ENCODE measurements around the gene PITHD1.
A peak's percentile ranks its signal among the peaks of the same experiment; 100 is the strongest.
"Not testable (repeated sequence)": the region's sequence is repeated elsewhere in the genome, so short reads cannot be mapped to it uniquely, and the experiment has no call there.

The PITHD1 gene

DNA sequence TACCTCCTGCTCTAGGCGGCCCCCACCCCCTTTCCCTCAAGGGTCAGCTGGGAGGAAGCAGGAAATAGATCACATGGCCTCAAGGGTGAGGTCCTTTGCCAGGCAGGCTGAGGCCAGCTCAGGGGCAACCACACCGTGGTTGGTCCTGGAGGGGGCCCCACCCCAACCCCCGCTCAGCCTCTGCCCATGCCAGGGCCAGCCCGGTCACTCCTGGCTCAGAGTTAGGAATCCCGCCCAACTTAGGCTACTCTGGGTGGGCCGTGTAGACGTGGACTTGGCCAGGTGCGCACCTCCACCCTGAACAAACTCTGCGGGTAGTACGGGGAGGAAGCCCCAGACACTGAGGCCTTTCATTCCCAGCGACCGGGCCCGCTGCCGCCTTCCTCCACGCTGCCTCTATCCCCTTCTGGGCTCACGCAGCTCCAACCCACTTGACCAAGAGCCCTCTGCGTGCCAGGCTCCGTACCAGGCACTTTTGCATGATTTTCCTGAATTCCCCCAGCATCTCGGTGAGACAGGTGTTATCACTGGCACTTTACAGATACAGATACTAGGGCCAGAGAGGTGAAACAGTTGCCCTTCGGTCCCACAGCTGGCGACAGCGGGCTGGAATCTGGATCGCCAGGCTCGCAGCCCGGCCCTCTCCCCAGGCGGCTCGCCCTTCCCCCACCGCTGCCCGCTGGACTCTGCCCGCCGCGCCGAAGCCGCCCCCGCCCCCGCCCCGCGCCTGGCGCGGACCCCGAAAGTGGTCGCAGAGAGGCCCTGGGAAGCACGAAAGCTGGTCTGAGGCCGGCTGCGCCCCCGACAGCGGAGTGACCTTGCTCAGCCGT, 21.6 kb downstream of the PITHD1 start:
- H3K27ac Mint-ChIP-seq, result peak overlapping the region; percentile 63 to 96 (median 92)
- peaks cover 3% of the 10 kb centered on the region for H3K27me3 Mint-ChIP-seq (ENCODE audit: low read depth)
- TF ChIP-seq, protein P1, sequence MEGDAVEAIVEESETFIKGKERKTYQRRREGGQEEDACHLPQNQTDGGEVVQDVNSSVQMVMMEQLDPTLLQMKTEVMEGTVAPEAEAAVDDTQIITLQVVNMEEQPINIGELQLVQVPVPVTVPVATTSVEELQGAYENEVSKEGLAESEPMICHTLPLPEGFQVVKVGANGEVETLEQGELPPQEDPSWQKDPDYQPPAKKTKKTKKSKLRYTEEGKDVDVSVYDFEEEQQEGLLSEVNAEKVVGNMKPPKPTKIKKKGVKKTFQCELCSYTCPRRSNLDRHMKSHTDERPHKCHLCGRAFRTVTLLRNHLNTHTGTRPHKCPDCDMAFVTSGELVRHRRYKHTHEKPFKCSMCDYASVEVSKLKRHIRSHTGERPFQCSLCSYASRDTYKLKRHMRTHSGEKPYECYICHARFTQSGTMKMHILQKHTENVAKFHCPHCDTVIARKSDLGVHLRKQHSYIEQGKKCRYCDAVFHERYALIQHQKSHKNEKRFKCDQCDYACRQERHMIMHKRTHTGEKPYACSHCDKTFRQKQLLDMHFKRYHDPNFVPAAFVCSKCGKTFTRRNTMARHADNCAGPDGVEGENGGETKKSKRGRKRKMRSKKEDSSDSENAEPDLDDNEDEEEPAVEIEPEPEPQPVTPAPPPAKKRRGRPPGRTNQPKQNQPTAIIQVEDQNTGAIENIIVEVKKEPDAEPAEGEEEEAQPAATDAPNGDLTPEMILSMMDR (IDR thresholded peaks at IDR 0.05; ENCODE audit: unreplicated experiment in 3 of 3), result no peak
- H3K9me3 Mint-ChIP-seq, result no peaks in the 10 kb centered on the region
- peak overlapping the region; percentile 90 to 94 (median 92) for H3K4me3 Mint-ChIP-seq
- peaks cover 20% of the 10 kb centered on the region for H3K36me3 Mint-ChIP-seq (ENCODE audit: low read depth)
- peaks cover 10% of the 10 kb centered on the region for H3K4me1 Mint-ChIP-seq

DNA sequence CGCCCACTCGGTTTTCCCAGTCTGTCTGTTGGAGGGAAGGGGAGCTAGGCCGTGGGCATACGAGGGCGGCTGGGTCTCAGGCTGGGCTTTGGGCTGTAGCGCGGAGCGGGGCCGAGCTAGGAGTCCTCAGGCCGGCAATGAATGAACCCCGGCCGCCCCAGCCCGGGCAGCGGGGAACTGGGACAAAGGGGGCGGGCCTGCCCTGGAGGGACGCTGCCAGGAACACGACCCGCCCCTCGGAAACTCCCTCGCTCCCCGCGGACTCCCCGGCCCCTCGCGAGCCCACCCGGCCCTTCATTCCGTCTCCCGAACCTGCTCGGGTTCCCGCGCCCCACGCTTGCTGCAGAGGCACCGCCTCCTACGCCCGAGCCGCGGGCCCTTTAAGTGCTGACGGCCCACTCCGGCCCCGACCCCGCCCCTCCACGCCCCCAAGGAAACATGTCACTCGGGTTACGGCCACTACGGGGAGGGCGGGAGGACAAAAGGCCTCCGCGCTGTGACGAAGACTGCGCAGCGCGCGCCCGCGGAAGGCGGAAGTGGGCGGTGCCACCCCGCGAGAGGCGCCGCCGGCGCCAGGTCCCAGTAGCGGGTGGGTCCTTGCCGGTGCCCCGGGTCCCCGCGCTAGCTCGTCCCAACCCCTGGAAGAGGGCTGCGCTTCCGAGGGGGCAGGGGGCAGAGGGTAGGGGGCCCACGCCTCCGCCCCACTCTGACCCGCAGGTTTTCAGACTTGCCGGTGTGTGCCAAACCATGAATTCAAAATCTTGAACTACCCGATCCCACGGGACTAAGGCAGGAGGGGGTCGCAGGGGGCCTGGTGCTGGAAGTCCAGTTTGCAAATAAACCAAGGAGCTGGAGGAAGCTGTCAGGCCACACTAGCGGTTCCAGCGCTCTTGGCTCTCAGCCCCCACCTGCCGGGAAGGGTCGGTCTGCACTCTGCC, 22.5 kb downstream of the PITHD1 start, which contains the start of gene GALE:
TSS of gene GALE (minus strand) at position 355 of the 938 bp plus-strand sequence. CDS start 1,747 bp downstream, outside the sequence.
- Mint-ChIP-seq H3K4me1 (peaks cover 5% of the 10 kb centered on the region), H3K9me3 (no peaks in the 10 kb centered on the region), H3K27me3 (ENCODE audit: low read depth) (peaks cover 3% of the 10 kb centered on the region), H3K27ac (peak within 1 kb of the TSS; percentile 63 to 96 (median 92)), H3K36me3 (ENCODE audit: low read depth) (peaks cover 25% of the 10 kb centered on the region), H3K4me3 (peak within 1 kb of the TSS; percentile 90 to 94 (median 92))
- TF ChIP-seq, protein P1 (IDR thresholded peaks at IDR 0.05; ENCODE audit: unreplicated experiment in 3 of 3), result no peak

DNA sequence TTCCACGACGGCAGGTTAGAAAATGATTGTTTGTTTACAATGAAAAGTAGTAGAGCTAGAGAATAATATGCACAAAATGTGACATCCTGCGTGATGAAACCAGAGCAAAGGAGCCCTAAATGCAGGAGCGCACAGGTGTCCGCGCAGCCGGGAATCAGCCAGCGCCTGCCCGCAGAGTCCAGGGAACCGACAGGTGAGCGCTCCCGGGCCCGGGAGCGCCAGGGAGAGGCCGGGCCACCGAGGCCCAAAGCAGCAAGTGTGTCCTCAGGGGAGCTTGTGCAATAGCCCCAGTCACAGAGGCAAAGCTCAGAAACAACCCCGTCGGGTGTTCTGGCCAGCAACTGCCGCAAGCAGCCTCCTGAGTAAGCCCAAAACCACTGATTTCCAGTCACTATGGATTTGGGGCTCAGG, 23.1 kb downstream of the PITHD1 start:
- Mint-ChIP-seq H3K27me3 (ENCODE audit: low read depth) (peaks cover 3% of the 10 kb centered on the region), H3K27ac (peak overlapping the region; percentile 60 to 96 (median 87)), H3K9me3 (no peaks in the 10 kb centered on the region), H3K36me3 (ENCODE audit: low read depth) (peaks cover 26% of the 10 kb centered on the region), H3K4me3 (peak overlapping the region; percentile 90 to 94 (median 92)), H3K4me1 (peaks cover 5% of the 10 kb centered on the region)
- TF ChIP-seq, protein P1 (IDR thresholded peaks at IDR 0.05; ENCODE audit: unreplicated experiment in 3 of 3), result no peak

DNA sequence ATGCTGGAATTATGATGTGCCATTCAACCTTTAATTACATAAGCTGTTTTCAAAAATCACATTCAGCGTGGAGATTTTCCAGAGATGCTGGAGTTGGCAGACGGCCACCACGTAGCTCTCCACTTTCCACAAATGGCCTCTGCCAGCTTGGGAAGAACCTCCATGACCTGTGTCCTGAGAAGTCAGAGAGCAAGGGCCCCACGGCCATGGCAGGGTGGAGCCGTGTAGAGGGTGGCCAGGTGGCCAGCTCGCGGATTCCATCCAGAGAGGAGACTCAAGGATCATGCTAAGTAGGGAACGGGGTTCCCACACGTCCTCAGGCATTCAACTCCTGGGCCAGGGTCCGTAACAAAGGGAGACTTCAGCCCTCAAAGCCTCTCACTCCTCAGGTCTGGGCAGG, 23.7 kb downstream of the PITHD1 start:
- H3K27me3 Mint-ChIP-seq (ENCODE audit: low read depth), result peaks cover 3% of the 10 kb centered on the region

DNA sequence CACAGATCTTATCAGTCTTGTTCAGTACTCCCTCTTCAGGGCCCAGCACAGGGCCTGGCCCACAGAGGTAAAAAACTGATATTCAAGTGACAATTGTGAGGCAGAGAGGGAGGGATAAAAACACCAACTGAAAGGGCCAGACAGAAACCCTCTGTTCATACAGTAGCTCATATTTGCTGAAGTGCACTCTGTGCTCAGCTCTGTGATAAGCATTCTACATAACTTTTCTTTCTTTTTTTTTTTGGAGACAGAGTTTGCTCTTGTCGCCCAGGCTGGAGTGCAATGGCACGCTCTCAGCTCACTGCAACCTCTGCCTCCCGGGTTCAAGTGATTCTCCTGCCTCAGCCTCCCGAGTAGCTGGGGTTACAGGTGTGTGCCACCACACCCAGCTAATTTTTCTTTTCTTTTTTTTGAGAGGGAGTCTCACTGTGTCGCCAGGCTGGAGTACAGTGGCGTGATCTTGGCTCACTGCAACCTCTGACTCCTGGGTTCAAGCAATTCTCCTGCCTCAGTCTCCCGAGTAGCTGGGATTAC, 24.7 kb downstream of the PITHD1 start:
- H3K27ac Mint-ChIP-seq; H3K4me1 Mint-ChIP-seq; H3K27me3 Mint-ChIP-seq (ENCODE audit: low read depth); H3K9me3 Mint-ChIP-seq: not testable (repeated sequence)
- H3K4me3 Mint-ChIP-seq, result peak overlapping the region; percentile 44 to 92 (median 74)
- peaks cover 38% of the 10 kb centered on the region for H3K36me3 Mint-ChIP-seq (ENCODE audit: low read depth)

More for the DNA sequence above, 23.7 kb downstream of the PITHD1 start:
- Mint-ChIP-seq H3K36me3 (ENCODE audit: low read depth) (peaks cover 31% of the 10 kb centered on the region), H3K27ac (no peak overlapping the region), H3K4me1 (peaks cover 5% of the 10 kb centered on the region), H3K9me3 (no peaks in the 10 kb centered on the region), H3K4me3 (peak overlapping the region; percentile 90 to 94 (median 92))
- TF ChIP-seq, protein P1 (IDR thresholded peaks at IDR 0.05; ENCODE audit: unreplicated experiment in 3 of 3), result no peak

DNA sequence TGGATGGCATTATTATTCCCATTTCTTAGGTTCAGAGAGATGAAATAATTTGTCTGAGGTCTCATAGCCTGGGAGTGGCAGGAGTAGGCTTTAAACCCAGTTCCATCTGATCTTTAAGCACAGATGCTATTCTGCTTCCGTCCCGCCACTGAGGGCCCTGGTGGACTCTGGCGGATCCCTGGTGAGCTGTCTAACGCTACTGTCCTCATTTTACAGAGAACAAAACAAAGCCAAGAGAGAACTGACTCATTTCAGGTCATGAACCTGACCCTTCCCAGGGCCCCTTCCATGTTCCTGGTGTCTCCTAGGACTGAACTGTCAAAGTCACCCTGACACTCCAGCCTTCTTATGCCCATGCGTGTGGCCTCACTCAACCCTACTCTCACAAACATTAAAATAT, 25.5 kb downstream of the PITHD1 start:
- Mint-ChIP-seq H3K4me1 (peaks cover 5% of the 10 kb centered on the region), H3K4me3 (peak overlapping the region; percentile 27 to 64 (median 43)), H3K27ac (peak overlapping the region in 1 of 3 experiments; percentile 22), H3K27me3 (ENCODE audit: low read depth) (peaks cover 3% of the 10 kb centered on the region), H3K9me3 (no peaks in the 10 kb centered on the region), H3K36me3 (ENCODE audit: low read depth) (peaks cover 40% of the 10 kb centered on the region)
- TF ChIP-seq, protein P1 (IDR thresholded peaks at IDR 0.05; ENCODE audit: unreplicated experiment in 3 of 3), result no peak
